H1 (cell line): ENCODE measurements around the gene ATP11A. TPM values are rescaled to one million over a fixed set of nuclear protein-coding genes. Genes with fewer than 3 reads are reported as not detected.

ENCODE experiments used
- CHD1 ChIP-seq: IDR thresholded peaks from 2 replicates; pipeline ENCODE4 v1.6.1; 2012; ENCODE audit warnings: low read depth, low read length, improper control_type of control experiment
- TCF12 ChIP-seq: IDR thresholded peaks from 2 replicates; pipeline ENCODE4 v1.6.1; 2011; ENCODE audit warnings: low read depth, mild to moderate bottlenecking, low read length
- YY1 ChIP-seq: IDR thresholded peaks from 2 replicates; pipeline ENCODE4 v1.6.1; 2011; ENCODE audit warnings: low read depth, mild to moderate bottlenecking, low read length
- polyA plus RNA-seq, 7 experiments: library from polyadenylated mRNA; depleted of rRNA in 3 of 7; stranded (reverse) in 5 of 7; unstranded in 2 of 7; fragments of >200 nt in 5 of 7; fragments of 200-250 nt in 2 of 7; gene quantifications; 1 replicate in 5 of 7; 2 replicates in 1 of 7; 4 replicates in 1 of 7; pipeline versions ENCODE4 v1.2.1 to v1.2.3, GENCODE V29; 2011 to 2013; ENCODE audit warnings: missing spikeins in 2 of 7, mixed read lengths in 2 of 7
- total RNA-seq: library from RNA; stranded (reverse); fragmentation: NEBNext Ultra II Directional; extraction: Animal tissue kit (Norgen Biotek cat#: 25700); gene quantifications from 2 replicates; pipeline ENCODE4 v1.2.1, GENCODE V29; 2021
- TF ChIP-seq, protein P1 (sequence below): fragments of 300-600 bp; sonication (generic); IDR thresholded peaks from 2 replicates; pipeline ENCODE4 v1.7.1; 2012; ENCODE audit warnings: low read length, moderate library complexity, mild to moderate bottlenecking, inconsistent platforms; ENCODE audit not compliant: insufficient replicate concordance

Gene ATP11A
- total and polyA plus RNA-seq, 2 of the 8 experiments (the other 6 are each of a cell fraction or from before 2014, with no cell fraction given) = 28.8 to 72.9 TPM

- TF ChIP-seq, protein P1, sequence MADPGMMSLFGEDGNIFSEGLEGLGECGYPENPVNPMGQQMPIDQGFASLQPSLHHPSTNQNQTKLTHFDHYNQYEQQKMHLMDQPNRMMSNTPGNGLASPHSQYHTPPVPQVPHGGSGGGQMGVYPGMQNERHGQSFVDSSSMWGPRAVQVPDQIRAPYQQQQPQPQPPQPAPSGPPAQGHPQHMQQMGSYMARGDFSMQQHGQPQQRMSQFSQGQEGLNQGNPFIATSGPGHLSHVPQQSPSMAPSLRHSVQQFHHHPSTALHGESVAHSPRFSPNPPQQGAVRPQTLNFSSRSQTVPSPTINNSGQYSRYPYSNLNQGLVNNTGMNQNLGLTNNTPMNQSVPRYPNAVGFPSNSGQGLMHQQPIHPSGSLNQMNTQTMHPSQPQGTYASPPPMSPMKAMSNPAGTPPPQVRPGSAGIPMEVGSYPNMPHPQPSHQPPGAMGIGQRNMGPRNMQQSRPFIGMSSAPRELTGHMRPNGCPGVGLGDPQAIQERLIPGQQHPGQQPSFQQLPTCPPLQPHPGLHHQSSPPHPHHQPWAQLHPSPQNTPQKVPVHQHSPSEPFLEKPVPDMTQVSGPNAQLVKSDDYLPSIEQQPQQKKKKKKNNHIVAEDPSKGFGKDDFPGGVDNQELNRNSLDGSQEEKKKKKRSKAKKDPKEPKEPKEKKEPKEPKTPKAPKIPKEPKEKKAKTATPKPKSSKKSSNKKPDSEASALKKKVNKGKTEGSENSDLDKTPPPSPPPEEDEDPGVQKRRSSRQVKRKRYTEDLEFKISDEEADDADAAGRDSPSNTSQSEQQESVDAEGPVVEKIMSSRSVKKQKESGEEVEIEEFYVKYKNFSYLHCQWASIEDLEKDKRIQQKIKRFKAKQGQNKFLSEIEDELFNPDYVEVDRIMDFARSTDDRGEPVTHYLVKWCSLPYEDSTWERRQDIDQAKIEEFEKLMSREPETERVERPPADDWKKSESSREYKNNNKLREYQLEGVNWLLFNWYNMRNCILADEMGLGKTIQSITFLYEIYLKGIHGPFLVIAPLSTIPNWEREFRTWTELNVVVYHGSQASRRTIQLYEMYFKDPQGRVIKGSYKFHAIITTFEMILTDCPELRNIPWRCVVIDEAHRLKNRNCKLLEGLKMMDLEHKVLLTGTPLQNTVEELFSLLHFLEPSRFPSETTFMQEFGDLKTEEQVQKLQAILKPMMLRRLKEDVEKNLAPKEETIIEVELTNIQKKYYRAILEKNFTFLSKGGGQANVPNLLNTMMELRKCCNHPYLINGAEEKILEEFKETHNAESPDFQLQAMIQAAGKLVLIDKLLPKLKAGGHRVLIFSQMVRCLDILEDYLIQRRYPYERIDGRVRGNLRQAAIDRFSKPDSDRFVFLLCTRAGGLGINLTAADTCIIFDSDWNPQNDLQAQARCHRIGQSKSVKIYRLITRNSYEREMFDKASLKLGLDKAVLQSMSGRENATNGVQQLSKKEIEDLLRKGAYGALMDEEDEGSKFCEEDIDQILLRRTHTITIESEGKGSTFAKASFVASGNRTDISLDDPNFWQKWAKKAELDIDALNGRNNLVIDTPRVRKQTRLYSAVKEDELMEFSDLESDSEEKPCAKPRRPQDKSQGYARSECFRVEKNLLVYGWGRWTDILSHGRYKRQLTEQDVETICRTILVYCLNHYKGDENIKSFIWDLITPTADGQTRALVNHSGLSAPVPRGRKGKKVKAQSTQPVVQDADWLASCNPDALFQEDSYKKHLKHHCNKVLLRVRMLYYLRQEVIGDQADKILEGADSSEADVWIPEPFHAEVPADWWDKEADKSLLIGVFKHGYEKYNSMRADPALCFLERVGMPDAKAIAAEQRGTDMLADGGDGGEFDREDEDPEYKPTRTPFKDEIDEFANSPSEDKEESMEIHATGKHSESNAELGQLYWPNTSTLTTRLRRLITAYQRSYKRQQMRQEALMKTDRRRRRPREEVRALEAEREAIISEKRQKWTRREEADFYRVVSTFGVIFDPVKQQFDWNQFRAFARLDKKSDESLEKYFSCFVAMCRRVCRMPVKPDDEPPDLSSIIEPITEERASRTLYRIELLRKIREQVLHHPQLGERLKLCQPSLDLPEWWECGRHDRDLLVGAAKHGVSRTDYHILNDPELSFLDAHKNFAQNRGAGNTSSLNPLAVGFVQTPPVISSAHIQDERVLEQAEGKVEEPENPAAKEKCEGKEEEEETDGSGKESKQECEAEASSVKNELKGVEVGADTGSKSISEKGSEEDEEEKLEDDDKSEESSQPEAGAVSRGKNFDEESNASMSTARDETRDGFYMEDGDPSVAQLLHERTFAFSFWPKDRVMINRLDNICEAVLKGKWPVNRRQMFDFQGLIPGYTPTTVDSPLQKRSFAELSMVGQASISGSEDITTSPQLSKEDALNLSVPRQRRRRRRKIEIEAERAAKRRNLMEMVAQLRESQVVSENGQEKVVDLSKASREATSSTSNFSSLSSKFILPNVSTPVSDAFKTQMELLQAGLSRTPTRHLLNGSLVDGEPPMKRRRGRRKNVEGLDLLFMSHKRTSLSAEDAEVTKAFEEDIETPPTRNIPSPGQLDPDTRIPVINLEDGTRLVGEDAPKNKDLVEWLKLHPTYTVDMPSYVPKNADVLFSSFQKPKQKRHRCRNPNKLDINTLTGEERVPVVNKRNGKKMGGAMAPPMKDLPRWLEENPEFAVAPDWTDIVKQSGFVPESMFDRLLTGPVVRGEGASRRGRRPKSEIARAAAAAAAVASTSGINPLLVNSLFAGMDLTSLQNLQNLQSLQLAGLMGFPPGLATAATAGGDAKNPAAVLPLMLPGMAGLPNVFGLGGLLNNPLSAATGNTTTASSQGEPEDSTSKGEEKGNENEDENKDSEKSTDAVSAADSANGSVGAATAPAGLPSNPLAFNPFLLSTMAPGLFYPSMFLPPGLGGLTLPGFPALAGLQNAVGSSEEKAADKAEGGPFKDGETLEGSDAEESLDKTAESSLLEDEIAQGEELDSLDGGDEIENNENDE = no peak
- no peak for TF ChIP-seq YY1
- TF ChIP-seq CHD1 = no peak
- no peak for TF ChIP-seq TCF12
Measured at GRCh38 chr13:112664501-112665203, 25.2 kb upstream of the ATP11A start (continued).
